Suppressor macrophage treated with lipopolysaccharide for 1 hour (primary cell): Measurements from ENCODE around the gene PLAAT3.
"Not testable (repeated sequence)": the region's sequence is repeated elsewhere in the genome, so short reads cannot be mapped to it uniquely, and the experiment has no call there.

Source experiments
- DNase-seq, 3 donors: peaks; one replicate each; pipeline ENCODE4 v3.0.0-alpha.2; 2020 to 2022

PLAAT3 gene

GRCh38 chr11:63608353-63609345 lies 5.6 kb downstream of the PLAAT3 start:
- DNase-seq, result no peak

GRCh38 chr11:63603180-63603518 lies 11.1 kb downstream of the PLAAT3 start:
- peak; percentile 73 to 81 (median 74) for DNase-seq

GRCh38 chr11:63602290-63603179 lies 11.7 kb downstream of the PLAAT3 start:
- DNase-seq, result not testable (repeated sequence)

GRCh38 chr11:63599211-63600122 lies 14.8 kb downstream of the PLAAT3 start:
- DNase-seq, result peak; percentile 47 to 68 (median 51)

GRCh38 chr11:63598556-63598955 lies 15.7 kb downstream of the PLAAT3 start:
- DNase-seq, result no peak

- peak; percentile 40 to 65 (median 44) for DNase-seq
These were observed 18.9 kb downstream of the PLAAT3 start for GRCh38 chr11:63595296-63595695.

- peak; percentile 52 to 68 (median 63) for DNase-seq
These were observed 21.2 kb downstream of the PLAAT3 start for GRCh38 chr11:63592975-63593395.

- DNase-seq, result no peak
These were observed 24.0 kb downstream of the PLAAT3 start for GRCh38 chr11:63590024-63590788.

GRCh38 chr11:63589000-63589399 lies 25.2 kb downstream of the PLAAT3 start:
- DNase-seq, result no peak

- no peak for DNase-seq
These were observed 27.6 kb downstream of the PLAAT3 start for GRCh38 chr11:63586451-63587166.

GRCh38 chr11:63583357-63583677 lies 30.9 kb downstream of the PLAAT3 start:
- no peak for DNase-seq

- not testable (repeated sequence) for DNase-seq
These were observed 33.0 kb downstream of the PLAAT3 start for GRCh38 chr11:63581224-63581623.

- not testable (repeated sequence) for DNase-seq
These were observed 35.4 kb downstream of the PLAAT3 start for GRCh38 chr11:63578882-63579281.

GRCh38 chr11:63574856-63575602 lies 39.2 kb downstream of the PLAAT3 start:
- no peak for DNase-seq

- DNase-seq, result peak; percentile 73 to 80 (median 74)
These were observed 40.1 kb downstream of the PLAAT3 start for GRCh38 chr11:63573881-63574855.

- no peak for DNase-seq
These were observed 42.1 kb downstream of the PLAAT3 start for GRCh38 chr11:63572026-63572688.

GRCh38 chr11:63569570-63569969 lies 44.7 kb downstream of the PLAAT3 start:
- DNase-seq, result no peak
